HUDEP-2 (cell line): ENCODE results near the gene NHLRC1.

Experiments
- DNase-seq, 76 experiments: peaks; one replicate each; lab custom pipeline; 2025; ENCODE audit not compliant: unreplicated experiment in 76 of 76; lab: John Stamatoyannopoulos, UW

The NHLRC1 gene

GRCh38 chr6:18139935-18140621 is 17.6 kb upstream of the NHLRC1 start:
- DNase-seq, result no peak

DNA sequence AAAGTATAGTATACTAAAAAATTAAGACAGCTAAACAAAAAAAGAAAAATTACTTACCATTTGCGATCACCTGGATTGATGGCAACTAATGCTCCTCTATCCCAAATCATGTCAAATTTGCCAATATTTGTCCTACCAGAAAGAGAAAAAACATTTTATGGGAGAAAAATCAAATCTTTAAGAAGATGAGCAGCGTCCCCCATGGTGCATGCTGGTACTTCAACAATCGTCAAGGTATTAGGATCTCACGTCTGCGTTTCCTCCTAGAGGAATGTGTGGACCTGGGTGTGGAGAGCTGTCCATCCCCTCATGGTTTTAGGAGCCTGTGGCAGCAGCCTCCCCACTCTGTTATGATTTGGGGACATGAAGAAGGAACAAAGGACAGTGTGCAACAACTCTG is 16.4 kb upstream of the NHLRC1 start:
- DNase-seq, result no peak

DNA sequence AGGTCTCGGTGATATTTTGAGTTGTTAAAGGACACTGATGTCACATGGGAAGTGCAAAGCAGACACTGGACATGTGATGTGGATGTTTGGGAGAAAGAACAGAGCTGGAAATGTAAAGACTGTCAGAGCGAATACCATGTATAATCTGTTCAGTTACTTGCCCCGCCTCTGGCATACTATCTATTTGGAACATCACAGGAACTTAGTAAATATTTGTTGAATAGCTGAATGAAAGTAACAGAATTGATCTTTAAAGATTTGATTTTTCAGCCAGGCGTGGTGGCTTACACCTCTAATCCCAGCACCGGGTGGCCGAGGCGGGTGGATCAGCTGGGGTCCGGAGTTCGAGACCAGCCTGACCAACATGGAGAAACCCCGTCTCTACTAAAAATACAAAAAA is 13.8 kb upstream of the NHLRC1 start:
- DNase-seq, result no peak

DNA sequence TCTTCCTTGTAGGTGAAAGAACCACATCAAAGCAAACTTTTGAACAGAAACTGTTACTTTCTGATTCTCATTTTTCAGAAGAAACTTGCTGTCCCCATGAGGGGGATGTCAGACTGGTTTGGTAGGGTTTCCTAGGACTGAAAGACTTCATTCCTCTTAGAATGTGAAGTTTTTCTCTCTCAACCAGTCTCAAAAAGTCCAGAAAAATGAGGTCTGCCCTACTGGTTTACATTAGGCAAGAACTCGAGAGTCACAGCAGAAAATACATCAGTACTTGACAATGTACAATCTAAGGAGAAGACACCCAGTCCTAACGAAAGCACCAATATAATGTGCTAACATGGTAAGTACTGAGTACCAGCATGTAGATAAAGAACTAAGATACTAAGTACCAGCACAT is 12.7 kb upstream of the NHLRC1 start:
- no peak for DNase-seq

DNA sequence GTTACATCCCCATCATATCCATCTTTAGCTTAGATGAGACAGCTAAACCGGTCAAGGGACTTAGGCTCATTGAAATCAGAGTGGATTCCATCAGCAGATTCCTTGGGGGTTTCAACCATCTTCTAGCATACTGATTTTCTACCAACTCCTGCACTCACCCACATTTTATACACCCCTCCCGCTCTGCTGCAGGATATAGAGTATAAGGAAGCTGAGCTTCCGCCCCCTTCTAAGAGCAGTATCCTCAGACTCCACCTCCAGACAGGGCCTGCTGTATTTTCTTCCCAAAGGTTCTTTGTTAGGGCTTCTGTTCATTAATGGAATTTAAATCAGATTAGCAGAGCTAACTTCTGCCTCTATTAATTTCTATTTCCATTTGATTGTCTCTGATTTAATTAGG is 9.9 kb upstream of the NHLRC1 start:
- DNase-seq, result no peak

- no peak for DNase-seq
Observed at GRCh38 chr6:18126121-18126520, 3.6 kb upstream of the NHLRC1 start.

- peak in 5 of 76 experiments; percentile 4 to 52 (median 12) for DNase-seq
Observed at GRCh38 chr6:18121580-18122127, 823 bp downstream of the NHLRC1 start.

- no peak for DNase-seq
Observed at GRCh38 chr6:18119236-18119635, 3.2 kb downstream of the NHLRC1 start.

GRCh38 chr6:18118330-18118729 is 4.1 kb downstream of the NHLRC1 start:
- no peak for DNase-seq

GRCh38 chr6:18117136-18117535 is 5.3 kb downstream of the NHLRC1 start:
- no peak for DNase-seq

- DNase-seq, result no peak
Observed at GRCh38 chr6:18115356-18115755, 7.1 kb downstream of the NHLRC1 start.

DNA sequence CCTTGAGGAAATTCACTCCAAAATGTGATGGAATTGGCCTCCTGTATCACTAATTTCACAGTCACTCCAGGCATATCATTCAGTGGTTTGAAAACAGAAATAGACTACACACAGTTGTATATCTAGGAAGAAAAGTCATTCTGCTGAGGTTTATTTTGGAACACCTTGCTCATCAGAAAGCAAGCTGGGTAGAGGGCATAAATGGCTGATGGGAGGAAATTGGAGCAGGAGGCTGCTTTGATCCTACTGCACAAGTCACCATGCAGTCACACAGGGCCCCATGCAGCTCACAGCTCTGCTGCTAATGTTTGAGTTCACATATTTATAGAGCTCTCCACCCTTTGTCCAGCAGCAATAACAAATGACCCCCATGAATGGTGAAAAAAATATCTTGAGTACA is 12.3 kb downstream of the NHLRC1 start:
- DNase-seq, result peak in 1 of 76 experiments; percentile 8

DNA sequence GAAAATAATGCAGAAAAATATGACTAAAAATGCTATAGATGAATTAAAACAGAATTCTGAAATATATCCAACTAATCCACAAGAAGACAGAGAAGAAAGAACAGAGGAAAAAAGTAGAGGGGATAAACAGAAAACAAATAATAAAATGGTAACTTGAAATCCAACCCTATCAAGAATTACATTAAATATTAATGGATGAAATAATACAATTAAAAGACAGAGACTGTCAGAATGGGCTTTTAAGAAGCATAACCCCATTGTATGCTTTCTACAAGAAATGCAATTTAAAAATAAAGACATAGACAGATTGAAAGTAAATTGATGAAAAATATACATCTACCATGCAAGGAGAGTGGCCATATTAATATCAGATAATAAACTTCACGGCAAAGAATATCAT is 15.4 kb downstream of the NHLRC1 start:
- no peak for DNase-seq

DNA sequence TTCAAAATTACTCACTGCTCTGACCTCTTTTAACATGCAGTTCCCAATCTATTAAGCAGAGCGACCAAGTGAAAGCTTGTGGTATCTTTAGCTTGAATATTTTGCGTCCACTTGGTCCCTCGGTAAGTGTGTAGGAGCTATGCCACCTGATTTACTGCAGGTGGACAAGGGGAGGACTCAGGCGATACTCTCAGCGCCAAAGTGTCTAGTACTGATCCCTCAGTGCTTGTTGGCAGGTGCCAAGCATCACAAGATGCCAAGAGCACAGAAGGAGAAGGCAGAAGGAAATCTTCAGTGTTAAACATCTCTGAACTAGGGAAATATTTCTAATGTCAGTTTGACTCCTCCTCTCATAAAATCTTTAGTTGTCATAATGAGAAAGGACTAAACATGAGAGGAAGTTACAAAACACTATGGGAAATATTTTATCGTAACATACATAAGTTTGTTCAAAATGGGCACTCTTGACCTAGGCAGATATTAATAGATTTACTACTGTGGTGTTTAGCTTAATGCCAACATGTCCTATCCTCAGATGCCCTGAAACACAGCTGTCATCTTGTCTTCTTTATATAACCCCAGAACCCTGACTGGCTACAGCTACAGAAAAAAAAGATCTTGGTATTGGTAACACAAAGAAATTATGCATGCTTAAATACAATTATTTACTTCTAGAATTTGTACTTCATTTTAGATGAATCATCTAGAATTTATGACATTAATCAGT is 19.5 kb downstream of the NHLRC1 start:
- no peak for DNase-seq

- DNase-seq, result no peak
Observed at GRCh38 chr6:18101873-18102272, 20.6 kb downstream of the NHLRC1 start.

DNA sequence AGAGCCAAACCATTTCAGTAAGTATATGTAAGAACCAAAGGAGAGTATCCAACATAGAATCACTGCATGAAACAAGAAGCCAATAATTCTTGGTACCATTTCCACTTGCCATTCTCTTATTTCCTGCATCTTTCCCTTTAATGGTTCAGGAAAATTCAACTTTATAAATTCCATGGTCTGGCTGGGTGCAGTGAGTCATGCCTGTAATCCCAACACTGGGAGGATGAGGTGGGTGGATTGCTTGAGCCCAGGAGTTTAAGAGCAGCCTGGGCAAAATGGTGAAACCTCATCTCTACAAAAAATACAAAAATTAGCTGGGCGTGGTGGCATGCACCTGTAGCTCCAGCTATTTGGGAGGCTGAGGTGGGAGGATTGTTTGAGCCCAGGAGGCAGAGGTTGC is 21.2 kb downstream of the NHLRC1 start:
- no peak for DNase-seq

- no peak for DNase-seq
Observed at GRCh38 chr6:18100296-18100695, 22.2 kb downstream of the NHLRC1 start.

DNA sequence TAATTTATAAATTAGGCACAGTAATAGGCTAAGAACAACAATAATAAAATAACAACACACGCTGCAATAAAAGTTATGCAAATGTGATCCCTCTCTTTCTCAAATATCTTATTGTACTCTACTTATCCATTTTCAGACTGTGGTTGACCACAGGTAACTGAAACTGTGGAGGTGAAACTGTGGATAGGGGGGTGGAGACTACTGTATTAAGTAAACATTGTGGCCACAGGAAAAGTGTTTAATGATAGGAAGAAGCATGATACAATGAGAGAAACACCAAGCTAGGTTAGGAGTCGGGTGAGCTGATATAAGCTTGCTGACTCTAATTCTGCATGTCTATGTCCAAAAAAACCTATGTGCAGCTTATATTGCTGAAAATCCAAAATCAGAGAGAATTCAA is 23.0 kb downstream of the NHLRC1 start:
- no peak for DNase-seq

DNA sequence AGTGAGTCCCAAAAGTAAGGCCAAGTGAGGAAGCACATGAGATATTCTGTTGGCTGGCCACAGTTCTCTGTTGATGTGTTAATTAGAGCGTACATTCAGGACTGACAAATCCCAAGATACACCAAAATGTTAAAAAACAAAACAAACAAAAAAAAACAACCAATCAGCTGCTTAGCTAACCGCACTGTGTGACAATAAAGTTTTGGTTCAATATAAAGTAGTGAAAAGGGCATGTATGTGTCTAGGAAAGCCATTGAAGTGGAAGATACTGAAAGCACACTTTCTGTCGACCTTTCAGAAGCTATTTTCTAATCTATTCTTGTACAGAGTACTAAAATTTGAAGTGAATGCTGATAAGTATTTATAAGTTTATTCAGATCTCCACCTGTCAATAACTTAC is 26.1 kb downstream of the NHLRC1 start:
- DNase-seq, result no peak

GRCh38 chr6:18091382-18091781 is 31.1 kb downstream of the NHLRC1 start:
- no peak for DNase-seq

GRCh38 chr6:18090349-18090786 is 32.1 kb downstream of the NHLRC1 start:
- DNase-seq, result peak in 42 of 76 experiments; percentile 6 to 75 (median 30)
